SU-DHL-6 (cell line): ENCODE results near the gene WDR87.
"Not testable (repeated sequence)": the region's sequence is repeated elsewhere in the genome, so short reads cannot be mapped to it uniquely, and the experiment has no call there.

Source experiments
- H2AFZ ChIP-seq: fragments of 200-600 bp; sonication (generic); 2 replicates; pipeline ENCODE4 v1.6.1; 2014; ENCODE audit warnings: low read depth, mild to moderate bottlenecking, moderate library complexity, mixed read lengths, antibody characterized with exemption, low read length; ENCODE audit not compliant: severe bottlenecking
- H3F3A ChIP-seq: fragments of 200-600 bp; shearing (Covaris generic); 2 replicates; pipeline ENCODE4 v1.6.0; 2016; ENCODE audit warnings: antibody characterized with exemption, mild to moderate bottlenecking; ENCODE audit not compliant: insufficient read depth
- H3K27ac ChIP-seq: fragments of 200-600 bp; sonication (generic); 2 replicates; pipeline ENCODE4 v1.5.1; 2016; ENCODE audit warnings: low read depth, mild to moderate bottlenecking, low read length, moderate library complexity, mixed read lengths
- H3K27me3 ChIP-seq: fragments of 200-600 bp; sonication (generic), shearing (Covaris generic); 2 replicates; pipeline ENCODE4 v1.6.0; 2014; ENCODE audit warnings: mild to moderate bottlenecking, low read length
- H3K36me3 ChIP-seq: fragments of 200-600 bp; sonication (generic); 2 replicates; pipeline ENCODE4 v1.6.1; 2014; ENCODE audit warnings: mild to moderate bottlenecking, low read length, mixed read lengths
- H3K4me2 ChIP-seq: fragments of 300-600, 200-600 bp; shearing (Covaris generic), sonication (generic); 2 replicates; pipeline ENCODE4 v1.6.0; 2014; ENCODE audit warnings: low read length, low read depth, mild to moderate bottlenecking; ENCODE audit not compliant: poor library complexity, severe bottlenecking
- H3K4me3 ChIP-seq: fragments of 200-600 bp; sonication (generic); 2 replicates; pipeline ENCODE4 v1.5.1; 2014; ENCODE audit warnings: antibody characterized with exemption, low read length, mild to moderate bottlenecking, mixed read lengths; ENCODE audit not compliant: insufficient read depth, poor library complexity, severe bottlenecking
- H3K79me2 ChIP-seq: fragments of 200-600 bp; sonication (generic); 2 replicates; pipeline ENCODE4 v1.6.1; 2014; ENCODE audit warnings: mild to moderate bottlenecking, low read length, moderate library complexity; ENCODE audit not compliant: insufficient read depth
- H3K9ac ChIP-seq: fragments of 200-600 bp; sonication (generic); 2 replicates; pipeline ENCODE4 v1.7.0; 2014; ENCODE audit warnings: mild to moderate bottlenecking, low read length
- H3K9me2 ChIP-seq: fragments of 200-600 bp; sonication (generic); replicated peaks from 2 replicates; pipeline ENCODE4 v1.6.1; 2014; ENCODE audit warnings: low read length; ENCODE audit not compliant: insufficient read depth
- H3K9me3 ChIP-seq: fragments of 200-600 bp; sonication (generic); 2 replicates; pipeline ENCODE4 v1.6.1; 2014; ENCODE audit warnings: low read length, mixed read lengths; ENCODE audit not compliant: insufficient read depth
- H4K20me1 ChIP-seq: fragments of 200-600 bp; sonication (generic); 2 replicates; pipeline ENCODE4 v1.6.1; 2014; ENCODE audit warnings: low read depth, mild to moderate bottlenecking, antibody characterized with exemption, low read length, moderate library complexity, mixed read lengths
- EZH2phosphoT487 ChIP-seq: fragments of 200-600 bp; sonication (generic), shearing (Covaris generic); conservative IDR thresholded peaks from 2 replicates; pipeline ENCODE4 v1.6.1; 2018; ENCODE audit warnings: mild to moderate bottlenecking, antibody characterized with exemption, low read length, moderate library complexity, mixed read lengths
- TF ChIP-seq, protein P1 (sequence below): fragments of 200-600 bp; sonication (generic); IDR thresholded peaks from one replicate; pipeline ENCODE4 v1.5.1; 2017; ENCODE audit warnings: antibody characterized with exemption, mild to moderate bottlenecking, low read length, moderate library complexity; ENCODE audit not compliant: insufficient read depth, poor library complexity, severe bottlenecking

WDR87 gene

DNA sequence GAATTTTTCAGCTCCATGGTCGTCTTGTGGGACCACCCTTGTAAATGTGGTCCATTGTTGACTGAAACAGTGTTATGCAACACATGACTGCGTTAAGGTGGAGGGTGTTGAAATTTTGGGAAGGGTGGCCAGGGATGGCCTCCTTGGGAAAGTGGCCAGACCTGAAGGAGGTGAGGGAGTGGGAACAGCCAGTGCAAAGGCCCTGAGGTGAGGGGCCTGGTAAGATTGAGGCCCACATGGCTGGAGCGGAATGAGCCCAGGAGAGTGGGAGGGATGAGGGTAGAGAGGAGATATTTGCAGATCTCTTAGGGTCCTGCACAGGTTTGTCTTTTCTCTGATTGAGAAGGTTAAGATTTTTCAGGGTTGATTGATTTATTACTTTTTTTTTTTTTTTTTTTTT lies 18.8 kb upstream of the WDR87 start:
- TF ChIP-seq, protein P1, sequence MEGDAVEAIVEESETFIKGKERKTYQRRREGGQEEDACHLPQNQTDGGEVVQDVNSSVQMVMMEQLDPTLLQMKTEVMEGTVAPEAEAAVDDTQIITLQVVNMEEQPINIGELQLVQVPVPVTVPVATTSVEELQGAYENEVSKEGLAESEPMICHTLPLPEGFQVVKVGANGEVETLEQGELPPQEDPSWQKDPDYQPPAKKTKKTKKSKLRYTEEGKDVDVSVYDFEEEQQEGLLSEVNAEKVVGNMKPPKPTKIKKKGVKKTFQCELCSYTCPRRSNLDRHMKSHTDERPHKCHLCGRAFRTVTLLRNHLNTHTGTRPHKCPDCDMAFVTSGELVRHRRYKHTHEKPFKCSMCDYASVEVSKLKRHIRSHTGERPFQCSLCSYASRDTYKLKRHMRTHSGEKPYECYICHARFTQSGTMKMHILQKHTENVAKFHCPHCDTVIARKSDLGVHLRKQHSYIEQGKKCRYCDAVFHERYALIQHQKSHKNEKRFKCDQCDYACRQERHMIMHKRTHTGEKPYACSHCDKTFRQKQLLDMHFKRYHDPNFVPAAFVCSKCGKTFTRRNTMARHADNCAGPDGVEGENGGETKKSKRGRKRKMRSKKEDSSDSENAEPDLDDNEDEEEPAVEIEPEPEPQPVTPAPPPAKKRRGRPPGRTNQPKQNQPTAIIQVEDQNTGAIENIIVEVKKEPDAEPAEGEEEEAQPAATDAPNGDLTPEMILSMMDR, result no peak
- TF ChIP-seq EZH2phosphoT487, result no peak
- peak overlapping the region; percentile 80 for H3K4me2 ChIP-seq
- peaks cover 81% of the 10 kb centered on the region for H3F3A ChIP-seq
- peaks cover 80% of the 10 kb centered on the region for H3K79me2 ChIP-seq
- no peaks in the 10 kb centered on the region for H3K9me3 ChIP-seq
- no peaks in the 10 kb centered on the region for H4K20me1 ChIP-seq
- no peak overlapping the region for H3K4me3 ChIP-seq
- no peak overlapping the region for H2AFZ ChIP-seq
- H3K9me2 ChIP-seq, result no peaks in the 10 kb centered on the region
- H3K9ac ChIP-seq, result peak overlapping the region; percentile 19; the same call in 1 of the 2 replicates
- no peaks in the 10 kb centered on the region for H3K27me3 ChIP-seq
- H3K36me3 ChIP-seq, result 0 out of 2 replicates have a peak, but pooled peaks cover 4% of the 10 kb centered on the region
- H3K27ac ChIP-seq, result peak overlapping the region; percentile 97

DNA sequence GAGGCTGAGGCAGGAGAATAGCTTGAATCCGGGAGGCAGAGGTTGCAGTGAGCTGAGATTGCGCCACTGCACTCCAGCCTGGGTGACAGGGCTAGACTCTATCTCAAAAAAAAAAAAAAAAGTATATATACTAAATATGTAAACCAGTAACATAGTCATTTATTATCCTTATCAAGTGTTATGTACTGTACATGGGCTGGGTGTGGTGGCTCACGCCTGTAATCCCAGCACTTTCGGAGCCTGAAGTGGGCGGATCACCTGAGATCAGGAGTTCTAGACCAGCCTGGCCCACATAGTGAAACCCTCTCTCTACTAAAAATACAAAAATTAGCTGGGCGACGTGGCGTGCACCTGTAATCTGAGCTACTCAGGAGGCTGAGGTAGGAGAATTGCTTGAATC lies 18.2 kb upstream of the WDR87 start:
- H3K27ac ChIP-seq, result peak overlapping the region; percentile 97
- not testable (repeated sequence) for H3K27me3 ChIP-seq, H3K36me3 ChIP-seq, H3K9me2 ChIP-seq, H3K9me3 ChIP-seq, H2AFZ ChIP-seq, H3K4me3 ChIP-seq, H4K20me1 ChIP-seq
- peak overlapping the region; percentile 19 for H3K9ac ChIP-seq
- peaks cover 81% of the 10 kb centered on the region for H3K79me2 ChIP-seq
- peak overlapping the region; percentile 80 for H3K4me2 ChIP-seq
- H3F3A ChIP-seq, result peaks cover 84% of the 10 kb centered on the region

DNA sequence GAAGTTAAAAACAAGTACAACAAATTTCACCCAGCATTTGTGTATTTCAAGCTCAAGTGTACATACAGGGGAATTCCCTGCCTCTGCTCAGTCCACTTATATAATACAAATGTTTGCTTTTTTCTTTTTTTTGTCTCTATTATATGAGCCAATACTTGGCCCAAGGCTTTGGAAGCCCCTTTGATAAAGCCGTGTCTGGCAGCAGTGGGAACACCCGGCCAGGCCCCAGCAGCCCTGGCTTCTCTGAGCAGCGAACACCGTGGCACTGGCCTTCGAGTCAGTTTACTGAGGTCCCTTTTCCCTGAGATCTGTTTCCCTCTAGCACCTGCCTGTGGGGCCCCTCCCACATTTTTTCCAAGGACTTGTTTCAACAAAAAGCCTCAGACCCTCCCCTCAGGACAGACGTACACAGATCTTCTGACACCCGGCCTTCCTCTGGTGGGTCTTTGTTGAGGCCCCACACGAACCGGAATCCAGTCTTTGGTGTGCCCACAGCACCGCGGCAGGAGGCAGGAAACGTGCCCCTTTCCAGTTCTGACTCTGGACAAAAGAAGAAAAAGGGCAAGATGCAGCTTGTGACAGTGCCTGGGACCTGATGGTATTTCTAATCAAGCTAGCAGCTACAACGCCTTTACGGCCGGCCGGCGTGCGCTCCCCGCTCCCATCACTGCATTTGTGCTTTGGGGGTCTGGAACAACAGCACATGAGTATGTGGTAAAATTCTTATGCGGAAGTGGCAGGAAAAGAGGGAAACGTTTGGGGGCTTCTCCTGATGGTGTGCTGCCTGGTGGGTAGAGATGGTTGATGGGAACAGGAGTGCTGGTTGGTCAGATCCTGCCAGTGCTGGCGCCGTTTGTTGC lies 14.4 kb upstream of the WDR87 start:
- Histone ChIP-seq H3K27me3 (no peaks in the 10 kb centered on the region), H2AFZ (no peak overlapping the region), H3K27ac (peak overlapping the region; percentile 97), H3K4me3 (peak overlapping the region; percentile 16), H3F3A (peaks cover 75% of the 10 kb centered on the region), H3K4me2 (peak overlapping the region; percentile 57), H3K9ac (peak overlapping the region; percentile 57), H4K20me1 (no peaks in the 10 kb centered on the region), H3K79me2 (peaks cover 93% of the 10 kb centered on the region), H3K9me3 (no peaks in the 10 kb centered on the region), H3K9me2 (no peaks in the 10 kb centered on the region), H3K36me3 (0 out of 2 replicates have a peak, but pooled peaks cover 4% of the 10 kb centered on the region)
- no peak for TF ChIP-seq EZH2phosphoT487
- TF ChIP-seq, protein P1, result no peak

DNA sequence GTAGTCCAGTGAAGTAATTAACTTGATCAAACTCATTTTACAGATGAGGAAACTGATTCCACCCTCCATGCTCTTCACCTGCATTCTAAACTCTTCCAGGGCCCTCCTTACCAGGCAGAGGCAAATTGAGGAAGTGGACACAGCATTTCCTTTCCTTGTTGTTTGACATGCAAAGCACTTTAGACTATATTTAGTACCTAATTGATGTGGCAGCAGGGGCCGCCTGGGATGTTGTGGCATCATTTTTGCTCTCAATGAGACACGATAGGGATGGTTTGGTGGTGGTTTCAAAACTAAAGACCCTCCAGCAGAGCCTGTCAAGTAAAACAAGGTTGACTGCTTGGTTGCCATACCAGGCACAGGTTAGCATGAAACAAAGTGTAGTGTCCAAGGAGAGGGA lies 8.5 kb upstream of the WDR87 start:
- Histone ChIP-seq H3K9ac (peak overlapping the region; percentile 45), H3K4me3 (peak overlapping the region; percentile 14), H3K9me3 (no peaks in the 10 kb centered on the region), H2AFZ (no peak overlapping the region), H3K36me3 (no peaks in the 10 kb centered on the region), H3K79me2 (peaks cover 98% of the 10 kb centered on the region), H3K4me2 (peak overlapping the region; percentile 81), H3K9me2 (no peaks in the 10 kb centered on the region), H3K27me3 (no peaks in the 10 kb centered on the region), H3K27ac (peak overlapping the region; percentile 94), H3F3A (peaks cover 78% of the 10 kb centered on the region), H4K20me1 (no peaks in the 10 kb centered on the region)
- no peak for TF ChIP-seq EZH2phosphoT487
- TF ChIP-seq, protein P1, result no peak
